ENCODE results near the gene ADGRG7.
A peak's percentile ranks its signal among the peaks of the same experiment; 100 is the strongest.
"Not testable (repeated sequence)": the region's sequence is repeated elsewhere in the genome, so short reads cannot be mapped to it uniquely, and the experiment has no call there.

The ADGRG7 gene

GRCh38 chr3:100609305-100609704, at the start of gene ADGRG7:
Gene ADGRG7, plus strand, starts transcription at chr3:100609601. Its CDS starts 256 bp downstream, at chr3:100609857.
- no peak for DNase-seq

- no peak for DNase-seq
Measured at GRCh38 chr3:100560426-100560825, 49.0 kb upstream of the ADGRG7 start.

- DNase-seq = no peak
Measured at GRCh38 chr3:100561459-100562158, 47.8 kb upstream of the ADGRG7 start.

GRCh38 chr3:100562224-100562857, 47.1 kb upstream of the ADGRG7 start:
- no peak for DNase-seq

GRCh38 chr3:100563228-100563627, 46.2 kb upstream of the ADGRG7 start:
- no peak for DNase-seq

DNA sequence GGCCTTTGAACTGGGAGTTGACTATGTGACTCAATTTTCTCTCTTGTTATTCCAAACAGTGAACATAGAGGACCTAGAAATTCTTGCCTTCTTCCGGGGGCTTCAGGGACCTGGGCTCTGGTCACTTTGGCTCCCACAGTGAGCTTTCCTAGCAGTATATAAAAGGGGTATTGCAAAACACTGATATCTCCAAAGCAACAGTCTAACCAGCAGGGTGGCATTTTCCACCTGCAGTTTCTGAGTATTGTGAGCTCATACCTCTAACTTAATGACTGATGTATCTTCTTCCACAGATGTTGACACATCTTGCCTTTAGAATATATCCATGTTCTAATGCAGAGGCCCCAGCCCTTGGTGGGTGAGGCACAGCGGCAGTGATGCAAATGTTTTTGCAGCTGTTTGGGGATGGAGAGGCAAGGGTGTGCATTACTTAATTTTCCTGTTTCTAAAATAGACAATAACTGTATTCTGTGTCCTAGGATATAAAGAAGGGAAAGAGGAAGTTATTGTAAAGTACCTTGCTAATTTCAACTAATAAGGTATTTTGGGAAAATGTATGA, 45.7 kb upstream of the ADGRG7 start:
- DNase-seq = no peak

- DNase-seq = no peak
Measured at GRCh38 chr3:100570811-100571210, 38.6 kb upstream of the ADGRG7 start.

DNA sequence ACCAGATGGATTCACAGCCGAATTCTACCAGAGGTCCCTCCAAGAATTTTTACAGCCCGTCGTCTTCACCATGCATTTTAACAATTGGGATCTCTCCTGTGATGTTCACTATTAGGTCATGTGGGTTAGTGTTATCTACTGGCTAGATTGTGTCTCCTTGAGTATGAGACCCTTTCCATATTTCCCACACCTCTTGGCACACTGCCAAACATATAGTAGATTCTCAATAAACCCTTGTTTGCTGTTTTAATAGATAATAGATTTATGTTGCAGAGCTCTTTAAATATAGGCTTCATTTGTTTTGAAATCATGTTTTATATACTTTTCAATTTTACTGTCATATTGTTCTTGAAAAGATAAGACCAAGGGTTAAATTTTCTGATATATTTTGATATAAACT, 34.9 kb upstream of the ADGRG7 start:
- no peak for DNase-seq

DNA sequence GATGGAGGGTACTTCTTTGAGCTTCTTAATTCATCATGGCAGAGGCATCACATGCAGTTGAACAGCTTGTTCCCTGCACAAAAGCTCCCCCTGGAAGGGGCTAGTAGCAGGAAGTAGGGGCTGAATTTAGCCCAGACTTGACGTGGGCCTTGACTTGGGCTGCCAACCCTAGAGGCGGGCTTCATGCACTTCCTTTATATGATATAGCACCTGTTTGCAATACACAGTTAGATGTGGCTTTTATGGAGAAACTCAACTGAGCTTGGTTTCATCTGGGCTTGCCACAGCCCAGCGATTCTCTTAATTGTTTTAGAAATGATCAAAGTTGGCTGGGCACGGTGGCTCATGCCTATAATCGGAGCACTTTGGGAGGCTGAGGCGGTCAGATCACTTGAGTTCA, 33.7 kb upstream of the ADGRG7 start:
- no peak for DNase-seq

GRCh38 chr3:100577382-100578008, 31.9 kb upstream of the ADGRG7 start:
- DNase-seq = no peak

DNA sequence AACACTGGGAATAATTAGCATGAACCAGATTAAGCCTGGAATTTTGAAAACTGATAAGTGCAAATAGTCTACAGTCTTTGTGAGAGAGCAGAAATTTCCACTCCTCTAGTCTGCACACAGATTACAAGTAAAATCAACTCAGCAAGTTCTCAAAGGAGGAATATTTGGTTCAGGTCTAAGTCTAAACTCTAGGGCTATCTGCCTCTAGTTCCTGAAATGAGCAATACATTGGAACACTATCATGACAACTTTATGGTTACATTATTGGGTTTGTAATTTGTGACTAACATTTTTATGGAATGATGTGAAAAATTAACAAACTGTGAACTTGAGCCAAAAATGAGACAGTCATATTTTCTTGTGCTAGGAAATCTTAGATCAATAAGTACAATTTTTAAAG, 30.8 kb upstream of the ADGRG7 start:
- no peak for DNase-seq

GRCh38 chr3:100580147-100580546, 29.3 kb upstream of the ADGRG7 start:
- DNase-seq = no peak

GRCh38 chr3:100581650-100582049, 27.8 kb upstream of the ADGRG7 start:
- no peak for DNase-seq

GRCh38 chr3:100582157-100582556, 27.2 kb upstream of the ADGRG7 start:
- not testable (repeated sequence) for DNase-seq

DNA sequence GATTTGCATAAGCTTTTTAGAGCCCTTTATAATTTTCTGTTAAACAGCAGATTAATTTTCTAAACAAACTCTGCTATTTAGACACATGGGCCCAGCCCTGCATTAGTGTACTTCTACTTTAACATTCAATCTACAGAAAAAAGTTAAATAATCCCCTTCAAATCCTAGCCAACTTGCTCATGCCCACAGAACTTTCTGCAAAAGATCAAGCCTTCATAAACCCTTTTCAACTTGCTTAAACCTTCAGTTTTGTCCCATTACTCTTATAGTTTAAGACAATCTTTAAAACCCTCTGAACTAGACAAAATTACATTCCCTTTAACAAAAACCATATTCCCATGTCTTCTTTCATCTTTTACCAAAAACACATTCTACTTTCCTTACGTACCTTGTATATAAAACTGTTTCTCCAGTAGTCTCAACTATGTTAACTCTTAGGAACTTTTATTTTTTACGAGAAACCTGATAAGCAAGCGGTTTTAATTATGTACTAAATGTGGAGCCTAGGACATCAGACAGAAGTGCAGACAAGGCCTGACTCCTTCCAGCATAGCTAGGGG, 25.2 kb upstream of the ADGRG7 start:
- no peak for DNase-seq

GRCh38 chr3:100586832-100587231, 22.6 kb upstream of the ADGRG7 start:
- DNase-seq = no peak

- DNase-seq = no peak
Measured at GRCh38 chr3:100588251-100588650, 21.1 kb upstream of the ADGRG7 start.

GRCh38 chr3:100590114-100590839, 19.1 kb upstream of the ADGRG7 start:
- DNase-seq = peak; percentile 73

DNA sequence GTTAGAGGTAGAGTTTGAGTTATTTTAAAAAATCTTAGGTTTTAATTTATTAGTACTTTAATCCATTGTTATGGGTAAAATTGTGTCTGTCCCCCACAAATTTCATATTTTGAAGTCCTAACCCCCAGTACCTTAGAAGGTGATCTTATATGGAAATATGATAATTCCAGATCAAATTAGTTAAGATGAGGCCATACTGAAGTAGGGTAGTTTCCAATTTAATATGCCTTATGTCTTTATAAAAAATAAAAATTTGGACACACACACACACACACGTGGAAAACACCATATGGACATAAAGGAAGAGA, 18.6 kb upstream of the ADGRG7 start:
- DNase-seq = no peak

DNA sequence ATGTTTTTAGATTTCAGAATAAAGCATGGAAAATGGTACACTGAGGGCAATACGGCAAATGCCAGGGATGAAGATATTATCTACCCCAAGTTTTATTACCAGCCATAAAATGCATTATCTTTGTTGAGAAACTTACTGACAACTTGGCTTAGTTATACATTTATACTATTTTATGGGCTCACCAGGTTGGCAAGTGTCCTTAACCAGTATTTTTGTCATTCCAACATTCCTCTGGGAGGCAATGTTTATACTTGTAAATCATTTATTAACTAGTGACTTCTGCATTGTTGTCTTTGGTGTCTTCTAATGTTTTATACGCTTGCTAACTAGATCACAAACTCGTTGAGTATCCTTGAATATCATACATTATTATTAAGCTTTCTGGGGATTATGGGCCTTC, 18.0 kb upstream of the ADGRG7 start:
- DNase-seq = no peak

- DNase-seq = no peak
Measured at GRCh38 chr3:100600181-100601042, 9.0 kb upstream of the ADGRG7 start.

Measured in CD4-positive, alpha-beta T cell treated with Interleukin-17A for 1 hour (primary cell).